ENCODE data around the gene LRRC72. TPM values are rescaled to one million over a fixed set of nuclear protein-coding genes. Genes with fewer than 3 reads are reported as not detected.

LRRC72 gene
- total RNA-seq, 1 donor from 2014 or later: not detected

GRCh38 chr7:16493266-16493665, 33.4 kb upstream of the LRRC72 start:
- no peaks in the 10 kb centered on the region for H3K27me3 Mint-ChIP-seq (ENCODE audit: low read depth, unreplicated experiment)
- no peak for FAIRE-seq
- no peaks in the 10 kb centered on the region for H3K36me3 Mint-ChIP-seq (ENCODE audit: low read depth, unreplicated experiment)

GRCh38 chr7:16494551-16494950, 32.1 kb upstream of the LRRC72 start:
- Mint-ChIP-seq H3K27me3 (ENCODE audit: low read depth, unreplicated experiment) (no peaks in the 10 kb centered on the region), H3K27ac (ENCODE audit: unreplicated experiment) (no peak overlapping the region), H3K36me3 (ENCODE audit: low read depth, unreplicated experiment) (no peaks in the 10 kb centered on the region), H3K4me1 (ENCODE audit: low read depth, unreplicated experiment) (peaks cover 27% of the 10 kb centered on the region), H3K4me3 (ENCODE audit: unreplicated experiment) (no peak overlapping the region), H3K9me3 (ENCODE audit: unreplicated experiment) (no peaks in the 10 kb centered on the region)
- TF ChIP-seq, protein P1, sequence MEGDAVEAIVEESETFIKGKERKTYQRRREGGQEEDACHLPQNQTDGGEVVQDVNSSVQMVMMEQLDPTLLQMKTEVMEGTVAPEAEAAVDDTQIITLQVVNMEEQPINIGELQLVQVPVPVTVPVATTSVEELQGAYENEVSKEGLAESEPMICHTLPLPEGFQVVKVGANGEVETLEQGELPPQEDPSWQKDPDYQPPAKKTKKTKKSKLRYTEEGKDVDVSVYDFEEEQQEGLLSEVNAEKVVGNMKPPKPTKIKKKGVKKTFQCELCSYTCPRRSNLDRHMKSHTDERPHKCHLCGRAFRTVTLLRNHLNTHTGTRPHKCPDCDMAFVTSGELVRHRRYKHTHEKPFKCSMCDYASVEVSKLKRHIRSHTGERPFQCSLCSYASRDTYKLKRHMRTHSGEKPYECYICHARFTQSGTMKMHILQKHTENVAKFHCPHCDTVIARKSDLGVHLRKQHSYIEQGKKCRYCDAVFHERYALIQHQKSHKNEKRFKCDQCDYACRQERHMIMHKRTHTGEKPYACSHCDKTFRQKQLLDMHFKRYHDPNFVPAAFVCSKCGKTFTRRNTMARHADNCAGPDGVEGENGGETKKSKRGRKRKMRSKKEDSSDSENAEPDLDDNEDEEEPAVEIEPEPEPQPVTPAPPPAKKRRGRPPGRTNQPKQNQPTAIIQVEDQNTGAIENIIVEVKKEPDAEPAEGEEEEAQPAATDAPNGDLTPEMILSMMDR (IDR thresholded peaks at IDR 0.05; ENCODE audit: insufficient read depth, low read depth, low read length): no peak
- no peak for TF ChIP-seq EZH2 (IDR thresholded peaks at IDR 0.05; ENCODE audit: insufficient read depth, low read length)
- no peaks in the 10 kb centered on the region for H3K9me3 ChIP-seq (ENCODE audit: insufficient read depth, low read depth, low read length)
- no peaks in the 10 kb centered on the region for H4K20me1 ChIP-seq (ENCODE audit: insufficient read depth, low read length)
- no peak overlapping the region for H3K9ac ChIP-seq (ENCODE audit: low read length)
- H3K27me3 ChIP-seq (ENCODE audit: insufficient read depth, low read length): no peaks in the 10 kb centered on the region
- H3K4me1 ChIP-seq (ENCODE audit: insufficient read depth, low read length): peaks cover 9% of the 10 kb centered on the region
- no peaks in the 10 kb centered on the region for H3K79me2 ChIP-seq (ENCODE audit: insufficient read depth, low read length)
- H3K36me3 ChIP-seq (ENCODE audit: insufficient read depth, low read length): no peaks in the 10 kb centered on the region
- no peak overlapping the region for H3K27ac ChIP-seq (ENCODE audit: low read depth, low read length)
- DNase-seq (ENCODE audit: low read depth) (no peak), FAIRE-seq (no peak)
- no peak overlapping the region for H2AFZ ChIP-seq (ENCODE audit: low read depth, low read length)
- H3K4me2 ChIP-seq (ENCODE audit: low read length): no peak overlapping the region
- no peak overlapping the region for H3K4me3 ChIP-seq (ENCODE audit: insufficient read depth, low read depth, low read length)

More at GRCh38 chr7:16493266-16493665, 33.4 kb upstream of the LRRC72 start:
- no peak overlapping the region for H3K4me2 ChIP-seq (ENCODE audit: low read length)
- no peak overlapping the region for H3K27ac ChIP-seq (ENCODE audit: low read depth, low read length)
- no peaks in the 10 kb centered on the region for H4K20me1 ChIP-seq (ENCODE audit: insufficient read depth, low read length)
- H3K9ac ChIP-seq (ENCODE audit: low read length): no peak overlapping the region
- no peaks in the 10 kb centered on the region for H3K9me3 ChIP-seq (ENCODE audit: insufficient read depth, low read depth, low read length)
- no peak for DNase-seq (ENCODE audit: low read depth)
- Mint-ChIP-seq H3K4me3 (ENCODE audit: unreplicated experiment) (no peak overlapping the region), H3K27ac (ENCODE audit: unreplicated experiment) (no peak overlapping the region), H3K9me3 (ENCODE audit: unreplicated experiment) (no peaks in the 10 kb centered on the region), H3K4me1 (ENCODE audit: low read depth, unreplicated experiment) (peaks cover 27% of the 10 kb centered on the region)
- no peaks in the 10 kb centered on the region for H3K27me3 ChIP-seq (ENCODE audit: insufficient read depth, low read length)
- H3K4me1 ChIP-seq (ENCODE audit: insufficient read depth, low read length): peaks cover 9% of the 10 kb centered on the region
- H3K4me3 ChIP-seq (ENCODE audit: insufficient read depth, low read depth, low read length): no peak overlapping the region
- TF ChIP-seq, protein P1 (IDR thresholded peaks at IDR 0.05; ENCODE audit: insufficient read depth, low read depth, low read length): no peak
- TF ChIP-seq EZH2 (IDR thresholded peaks at IDR 0.05; ENCODE audit: insufficient read depth, low read length): no peak
- H3K79me2 ChIP-seq (ENCODE audit: insufficient read depth, low read length): no peaks in the 10 kb centered on the region
- no peak overlapping the region for H2AFZ ChIP-seq (ENCODE audit: low read depth, low read length)
- no peaks in the 10 kb centered on the region for H3K36me3 ChIP-seq (ENCODE audit: insufficient read depth, low read length)

DNA sequence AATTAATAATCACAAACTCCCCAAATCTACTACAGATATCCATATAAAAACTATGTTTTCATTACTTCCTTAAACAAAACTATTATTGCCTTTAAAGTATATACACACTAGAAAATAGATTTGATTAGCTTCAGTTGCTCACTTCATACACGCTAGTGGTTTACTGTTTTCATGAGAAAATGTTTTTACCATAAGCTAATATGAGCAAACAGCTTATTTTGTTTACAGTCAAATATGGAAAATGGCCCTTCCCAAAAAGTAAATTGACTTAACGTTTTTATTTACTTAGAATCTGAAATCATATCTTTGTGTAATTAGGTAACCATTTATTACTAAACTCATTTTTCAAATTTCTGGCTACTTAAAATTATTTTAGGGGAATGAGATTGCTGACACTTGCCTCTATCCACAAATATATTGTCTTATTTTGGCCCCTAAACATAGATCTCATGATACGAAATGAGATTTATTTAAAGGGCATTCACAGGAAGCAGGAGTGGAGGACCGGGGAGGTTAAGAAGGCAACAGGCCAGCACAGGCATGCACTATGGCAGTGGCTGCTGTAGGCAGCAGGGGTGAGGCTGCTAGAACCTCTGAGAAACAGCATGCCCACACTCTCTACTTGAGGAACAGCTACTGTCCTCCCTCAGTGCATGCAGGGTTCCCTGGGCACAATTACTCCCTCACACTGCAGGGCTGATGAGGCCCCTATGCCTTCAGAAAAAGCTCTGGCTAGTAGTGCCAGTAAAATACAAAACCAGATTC, 31.5 kb upstream of the LRRC72 start:
- Histone ChIP-seq H3K4me3 (ENCODE audit: insufficient read depth, low read depth, low read length) (no peak overlapping the region), H3K36me3 (ENCODE audit: insufficient read depth, low read length) (no peaks in the 10 kb centered on the region), H4K20me1 (ENCODE audit: insufficient read depth, low read length) (no peaks in the 10 kb centered on the region), H3K9ac (ENCODE audit: low read length) (no peak overlapping the region), H3K27ac (ENCODE audit: low read depth, low read length) (no peak overlapping the region), H3K4me1 (ENCODE audit: insufficient read depth, low read length) (peaks cover 9% of the 10 kb centered on the region), H2AFZ (ENCODE audit: low read depth, low read length) (no peak overlapping the region), H3K9me3 (ENCODE audit: insufficient read depth, low read depth, low read length) (no peaks in the 10 kb centered on the region), H3K79me2 (ENCODE audit: insufficient read depth, low read length) (no peaks in the 10 kb centered on the region), H3K27me3 (ENCODE audit: insufficient read depth, low read length) (no peaks in the 10 kb centered on the region), H3K4me2 (ENCODE audit: low read length) (no peak overlapping the region)
- H3K4me1 Mint-ChIP-seq (ENCODE audit: low read depth, unreplicated experiment): peaks cover 27% of the 10 kb centered on the region
- no peak for DNase-seq (ENCODE audit: low read depth)
- H3K36me3 Mint-ChIP-seq (ENCODE audit: low read depth, unreplicated experiment): no peaks in the 10 kb centered on the region
- H3K4me3 Mint-ChIP-seq (ENCODE audit: unreplicated experiment): no peak overlapping the region
- FAIRE-seq: no peak
- H3K27me3 Mint-ChIP-seq (ENCODE audit: low read depth, unreplicated experiment): no peaks in the 10 kb centered on the region
- TF ChIP-seq, protein P1 (IDR thresholded peaks at IDR 0.05; ENCODE audit: insufficient read depth, low read depth, low read length): no peak
- no peak for TF ChIP-seq EZH2 (IDR thresholded peaks at IDR 0.05; ENCODE audit: insufficient read depth, low read length)
- no peak overlapping the region for H3K27ac Mint-ChIP-seq (ENCODE audit: unreplicated experiment)
- no peaks in the 10 kb centered on the region for H3K9me3 Mint-ChIP-seq (ENCODE audit: unreplicated experiment)

Measured in astrocyte (in vitro differentiated cells and primary cell).